NB4 (cell line): ENCODE data around the gene GRM5.

Experiments used
- DNase-seq: peaks from one replicate; pipeline ENCODE4 v3.0.0; 2010; ENCODE audit warnings: low read depth
- H3K4me3 ChIP-seq: one replicate; pipeline ENCODE4 v1.5.1; 2011; ENCODE audit warnings: mild to moderate bottlenecking, low read depth, low read length, moderate library complexity
- CTCF ChIP-seq: IDR thresholded peaks from one replicate; pipeline ENCODE4 v1.5.1; 2012; ENCODE audit warnings: low read depth, low read length
- MAX ChIP-seq: IDR thresholded peaks from 2 replicates; pipeline ENCODE4 v1.6.1; 2011; ENCODE audit warnings: low read depth, low read length
- MYC ChIP-seq: IDR thresholded peaks from 2 replicates; pipeline ENCODE4 v1.6.1; 2011; ENCODE audit warnings: low read depth, low read length
- POLR2A ChIP-seq: IDR thresholded peaks from 2 replicates; pipeline ENCODE4 v1.6.1; 2011; ENCODE audit warnings: mild to moderate bottlenecking; ENCODE audit not compliant: insufficient read length; ENCODE audit errors: extremely low read depth

GRM5 gene

GRCh38 chr11:88555829-88556202 lies 510.0 kb downstream of the GRM5 start:
- TF ChIP-seq CTCF = no peak
- TF ChIP-seq MYC = no peak
- TF ChIP-seq POLR2A = no peak
- no peak for TF ChIP-seq MAX
- no peak for DNase-seq
- H3K4me3 ChIP-seq = no peak overlapping the region

GRCh38 chr11:88555018-88555828 lies 510.6 kb downstream of the GRM5 start:
- TF ChIP-seq MYC (no peak), MAX (no peak)
- H3K4me3 ChIP-seq = no peak overlapping the region
- DNase-seq = no peak

- TF ChIP-seq MAX (no peak), CTCF (no peak), POLR2A (no peak), MYC (no peak)
- H3K4me3 ChIP-seq = no peak overlapping the region
- DNase-seq = no peak
Measured at GRCh38 chr11:88553204-88553603, 512.6 kb downstream of the GRM5 start.

GRCh38 chr11:88552379-88553062 lies 513.3 kb downstream of the GRM5 start:
- H3K4me3 ChIP-seq = no peak overlapping the region
- peak; percentile 74 for DNase-seq
- TF ChIP-seq CTCF (peak; percentile 98), MAX (no peak)

GRCh38 chr11:88544656-88545280 lies 521.0 kb downstream of the GRM5 start:
- TF ChIP-seq POLR2A = no peak
- TF ChIP-seq MYC = no peak
- no peak for TF ChIP-seq MAX
- TF ChIP-seq CTCF = no peak
- H3K4me3 ChIP-seq = no peak overlapping the region
- DNase-seq = no peak
